Tibial nerve (tissue), 4 donors: Measurements from ENCODE around the gene KRT32. TPM values are rescaled to one million over a fixed set of nuclear protein-coding genes. Genes with fewer than 3 reads are reported as not detected.
"Not testable (repeated sequence)": the region's sequence is repeated elsewhere in the genome, so short reads cannot be mapped to it uniquely, and the experiment has no call there.

Experiments used
- DNase-seq, 2 donors: peaks; one replicate each; pipeline ENCODE4 v3.0.0-alpha.2; 2019; ENCODE audit warnings: low spot score in 2 of 2
- H3K27ac ChIP-seq, 4 donors: fragments of 200-600 bp; sonication (generic) in 3 of 4; one replicate each; pipeline ENCODE4 v1.5.1; 2017 to 2019; ENCODE audit warnings: mild to moderate bottlenecking in 1 of 4
- H3K27me3 ChIP-seq, 2 donors: fragments of 200-600 bp; sonication (generic) in 1 of 2; one replicate each; pipeline versions ENCODE4 v1.5.1 to v1.6.0; 2017 to 2019
- H3K36me3 ChIP-seq, 3 donors: fragments of 200-600 bp; sonication (generic); one replicate each; pipeline ENCODE4 v1.5.1; 2018 to 2019
- H3K4me1 ChIP-seq, 4 donors: fragments of 200-600 bp; sonication (generic) in 3 of 4; one replicate each; pipeline ENCODE4 v1.5.1; 2017 to 2019
- H3K4me3 ChIP-seq, 4 donors: fragments of 200-600 bp; sonication (generic) in 3 of 4; one replicate each; pipeline ENCODE4 v1.5.1; 2017 to 2019; ENCODE audit warnings: mild to moderate bottlenecking in 1 of 4, moderate library complexity in 1 of 4
- H3K9me3 ChIP-seq, 4 donors: fragments of 200-600 bp; sonication (generic) in 3 of 4; one replicate each; pipeline ENCODE4 v1.5.1; 2017 to 2019
- CTCF ChIP-seq, 5 experiments: fragments of 200-600 bp in 3 of 5; fragments of 450-650 bp in 2 of 5; sonication (generic) in 3 of 5; IDR thresholded peaks; one replicate each; pipeline ENCODE4 v1.5.1; 2016 to 2019; ENCODE audit warnings: antibody characterized with exemption in 5 of 5, mild to moderate bottlenecking in 3 of 5, moderate library complexity in 2 of 5
- EP300 ChIP-seq, 2 donors: sonication (generic); formaldehyde crosslinking; IDR thresholded peaks; one replicate each; pipeline ENCODE4 v1.6.1; 2017; ENCODE audit warnings: antibody characterized with exemption in 2 of 2, mild to moderate bottlenecking in 1 of 2
- POLR2A ChIP-seq, 2 donors: fragments of 450-650 bp; IDR thresholded peaks; one replicate each; pipeline ENCODE4 v1.6.1; 2017; ENCODE audit warnings: antibody characterized with exemption in 2 of 2, mild to moderate bottlenecking in 2 of 2, moderate library complexity in 2 of 2
- WGBS, 2 donors: methylation state at CpG; one replicate each; pipeline ENCODE4 v1.1.5; 2018; 5-methylcytosine and 5-hydroxymethylcytosine counted together
- total RNA-seq, 4 donors: library from RNA; depleted of rRNA; stranded (reverse); fragments of >200 nt; gene quantifications; one replicate each; pipeline ENCODE4 v1.1.0, GENCODE V29; 2016

The KRT32 gene
- total RNA-seq, 4 donors from 2014 or later = 0.21 TPM; not detected in 3

DNA sequence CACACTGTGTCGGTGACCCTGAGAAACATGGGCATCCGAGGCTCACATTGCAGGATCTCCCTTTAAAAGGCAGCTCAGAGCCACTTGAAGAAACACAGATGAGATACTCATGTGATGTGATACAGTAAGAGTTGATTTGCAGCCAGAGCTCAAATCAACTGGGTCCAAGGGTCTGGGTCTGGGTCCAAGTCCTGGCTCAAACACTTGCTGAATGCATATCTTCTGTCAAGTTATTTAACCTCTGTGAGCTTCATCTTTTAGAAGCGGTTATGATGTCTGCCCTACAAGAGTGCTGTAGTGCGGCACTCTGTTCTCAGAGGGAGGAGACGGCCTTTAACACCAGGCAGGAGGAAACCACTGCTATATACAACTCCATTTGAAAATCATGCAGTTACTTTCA is 32.8 kb downstream of the KRT32 start:
- TF ChIP-seq EP300 (IDR thresholded peaks at IDR 0.05) (no peak), POLR2A (IDR thresholded peaks at IDR 0.05) (no peak), CTCF (IDR thresholded peaks at IDR 0.05) (no peak)
- DNase-seq = no peak

DNA sequence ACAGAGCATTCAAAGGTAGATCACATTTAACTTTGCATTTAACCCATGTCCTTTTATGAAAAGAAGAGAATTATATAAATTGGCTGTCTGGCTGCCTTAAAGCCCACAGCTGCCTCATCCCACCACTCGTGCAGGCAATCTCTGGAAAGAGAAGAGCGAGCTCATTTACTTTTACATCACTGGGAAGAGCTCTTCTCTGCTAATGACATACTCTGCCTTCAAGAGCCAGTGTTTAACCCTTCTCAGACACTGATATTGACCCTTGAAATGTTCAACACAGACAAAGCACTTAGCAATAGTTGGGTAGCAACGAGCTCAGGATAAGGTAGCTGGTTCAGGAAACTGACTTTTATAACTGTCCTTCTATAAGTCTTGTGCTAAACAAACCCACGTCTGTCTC is 33.2 kb downstream of the KRT32 start:
- DNase-seq = no peak
- WGBS, 2 donors = 32 to 34% methylated on average over 4 of the region's 4 CpGs

More for the DNA sequence above, 32.8 kb downstream of the KRT32 start:
- WGBS, 2 donors = 34 to 37% methylated on average over 5 of the region's 5 CpGs
- no peak overlapping the region for H3K27ac ChIP-seq
- no peaks in the 10 kb centered on the region for H3K4me1 ChIP-seq
- no peaks in the 10 kb centered on the region for H3K27me3 ChIP-seq
- no peaks in the 10 kb centered on the region for H3K36me3 ChIP-seq
- H3K4me3 ChIP-seq = no peak overlapping the region
- no peaks in the 10 kb centered on the region for H3K9me3 ChIP-seq

DNA sequence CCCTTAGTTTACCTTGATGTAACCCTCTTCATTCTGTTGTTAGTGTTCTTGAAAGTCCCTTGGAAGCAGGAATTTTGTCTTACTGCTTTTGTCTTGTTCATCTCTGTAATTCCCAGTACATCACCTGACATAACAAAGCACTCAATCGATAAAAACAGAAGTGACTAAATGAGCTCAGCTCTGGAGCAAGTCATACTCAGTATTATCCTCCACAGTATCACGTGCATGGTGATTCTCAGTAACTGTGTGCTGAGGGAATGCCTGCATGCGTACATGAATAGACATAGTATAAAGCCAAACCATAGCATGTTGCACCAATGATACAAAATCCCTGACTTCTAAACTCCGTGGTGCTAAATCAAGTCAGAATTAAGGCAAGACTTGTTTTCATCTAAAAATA is 33.6 kb downstream of the KRT32 start:
- Histone ChIP-seq H3K27ac (no peak overlapping the region), H3K9me3 (no peaks in the 10 kb centered on the region), H3K4me1 (no peaks in the 10 kb centered on the region), H3K27me3 (no peaks in the 10 kb centered on the region), H3K36me3 (no peaks in the 10 kb centered on the region), H3K4me3 (no peak overlapping the region)
- 43% methylated on average over 4 of the region's 4 CpGs for WGBS, 2 donors
- no peak for TF ChIP-seq CTCF (IDR thresholded peaks at IDR 0.05)
- TF ChIP-seq POLR2A (IDR thresholded peaks at IDR 0.05) = no peak
- TF ChIP-seq EP300 (IDR thresholded peaks at IDR 0.05) = no peak
- no peak for DNase-seq

More for the DNA sequence above, 33.2 kb downstream of the KRT32 start:
- Histone ChIP-seq H3K27ac (no peak overlapping the region), H3K9me3 (no peaks in the 10 kb centered on the region), H3K4me1 (no peaks in the 10 kb centered on the region), H3K36me3 (no peaks in the 10 kb centered on the region), H3K27me3 (no peaks in the 10 kb centered on the region), H3K4me3 (no peak overlapping the region)
- TF ChIP-seq POLR2A (IDR thresholded peaks at IDR 0.05) = no peak

GRCh38 chr17:41430376-41430775 is 36.8 kb downstream of the KRT32 start:
- H3K4me1 ChIP-seq, H3K4me3 ChIP-seq, H3K27me3 ChIP-seq, H3K9me3 ChIP-seq, H3K36me3 ChIP-seq, H3K27ac ChIP-seq, DNase-seq: not testable (repeated sequence)
- WGBS, 2 donors = 94 to 95% methylated on average over 9 of the region's 9 CpGs

DNA sequence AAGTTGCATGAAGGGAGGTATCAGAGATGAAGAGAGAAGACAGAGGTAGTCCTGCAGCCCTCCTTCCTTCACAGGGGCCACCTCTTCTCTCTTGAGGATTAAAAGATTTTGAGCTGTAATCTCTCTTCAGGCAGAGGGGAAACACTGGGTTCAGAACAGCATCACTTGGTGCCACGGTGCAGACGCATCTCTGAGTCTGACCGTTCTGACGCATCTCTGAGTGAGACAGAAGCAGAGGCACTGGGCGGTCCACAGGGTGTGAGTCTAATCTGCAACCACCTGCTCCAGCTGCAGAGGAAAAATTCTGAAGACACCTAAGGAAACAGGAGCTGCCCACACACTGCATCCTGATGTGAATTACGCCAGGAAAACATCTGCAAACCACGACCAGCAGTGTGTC is 37.5 kb downstream of the KRT32 start:
- Histone ChIP-seq H3K4me1 (no peaks in the 10 kb centered on the region), H3K27ac (no peak overlapping the region), H3K27me3 (no peaks in the 10 kb centered on the region), H3K36me3 (no peaks in the 10 kb centered on the region), H3K4me3 (no peak overlapping the region), H3K9me3 (no peaks in the 10 kb centered on the region)
- no peak for DNase-seq
- WGBS, 2 donors = 79 to 80% methylated on average over 7 of the region's 7 CpGs
- TF ChIP-seq CTCF (IDR thresholded peaks at IDR 0.05) (no peak), POLR2A (IDR thresholded peaks at IDR 0.05) (no peak), EP300 (IDR thresholded peaks at IDR 0.05) (no peak)

- DNase-seq = no peak
- H3K9me3 ChIP-seq = no peaks in the 10 kb centered on the region
- no peak overlapping the region for H3K4me3 ChIP-seq
- no peak overlapping the region for H3K27ac ChIP-seq
- H3K4me1 ChIP-seq = no peaks in the 10 kb centered on the region
- TF ChIP-seq POLR2A (IDR thresholded peaks at IDR 0.05) (no peak), CTCF (IDR thresholded peaks at IDR 0.05) (no peak), EP300 (IDR thresholded peaks at IDR 0.05) (no peak)
- 30 to 42% methylated on average over 4 of the region's 4 CpGs for WGBS, 2 donors
- H3K27me3 ChIP-seq = no peaks in the 10 kb centered on the region
- H3K36me3 ChIP-seq = no peaks in the 10 kb centered on the region
Observed at GRCh38 chr17:41428591-41429291, 38.4 kb downstream of the KRT32 start.
